ENCODE results near the gene TMX1. TPM values are rescaled to one million over a fixed set of nuclear protein-coding genes. Genes with fewer than 3 reads are reported as not detected.

TMX1 gene
- total RNA-seq, 1 experiment from 2014 or later: 46.2 TPM

GRCh38 chr14:51242545-51243490 is 2.8 kb downstream of the TMX1 start:
- Histone ChIP-seq H3K4me3 (replicated peaks in 1 of 2; ENCODE audit: low read depth in 1 of 2, low read length in 2 of 2) (no peak overlapping the region), H3K9me3 (ENCODE audit: control insufficient read depth in 1 of 2, insufficient read depth in 1 of 2, low read depth in 1 of 2, low read length in 2 of 2) (no peaks in the 10 kb centered on the region), H3K9ac (ENCODE audit: low read length) (no peak overlapping the region), H3K79me2 (ENCODE audit: insufficient read depth, low read length) (peaks cover 74% of the 10 kb centered on the region), H2AFZ (ENCODE audit: low read depth, low read length, poor library complexity, severe bottlenecking) (no peak overlapping the region), H4K20me1 (ENCODE audit: insufficient read depth) (no peaks in the 10 kb centered on the region), H3K27me3 (ENCODE audit: insufficient read depth, low read length) (no peaks in the 10 kb centered on the region), H3K4me2 (ENCODE audit: low read length) (no peak overlapping the region), H3K9me2 (ENCODE audit: insufficient read depth) (no peaks in the 10 kb centered on the region), H3K4me1 (ENCODE audit: control insufficient read depth in 1 of 2, insufficient read depth in 2 of 2, low read length in 2 of 2) (peaks cover 7 to 13% of the 10 kb centered on the region in 2 experiments; a peak in 3 of 4 replicates), H3K36me3 (ENCODE audit: control insufficient read depth in 1 of 2, insufficient read depth in 2 of 2, low read length in 2 of 2) (peaks cover 11 to 12% of the 10 kb centered on the region in 2 experiments; a peak in 3 of 4 replicates), H3K27ac (ENCODE audit: low read depth, low read length) (no peak overlapping the region)
- CTCF ChIA-PET: no interaction called here
- no peak for DNase-seq (ENCODE audit: low read depth, low spot score)
- intact Hi-C loops (cut with micrococcal nuclease): no loop called here
- RAD21 ChIA-PET (ENCODE audit: low non-redundant PET in 1 of 2, low total read pairs in 2 of 2, uncharacterized antibody in 2 of 2, unreplicated experiment in 2 of 2): no interaction called here
- POLR2A ChIA-PET: interaction anchor here (0.6 kb wide), 1 partner anchor 304 kb away, joined by 3 read pairs; no protein-coding TSS in a partner anchor
- TF ChIP-seq REST (IDR thresholded peaks at IDR 0.05; ENCODE audit: low read depth) (no peak), CTCF (IDR thresholded peaks at IDR 0.05 in 2 of 3, conservative IDR thresholded peaks at IDR 0.05 in 1 of 3; ENCODE audit: borderline replicate concordance in 1 of 3, insufficient read depth in 1 of 3, low read depth in 2 of 3, low read length in 2 of 3) (peak in 2 of 3 experiments; percentile 13 to 26; a peak in 1 of 6 replicates)
- ATAC-seq: no peak
- BruUV-seq (replicated peaks): no TSS peak
